SHP77 treated with DMSO at 0.1 percent for 48 hours (cell line): Measurements from ENCODE around the gene PDE11A.

Source experiments
- DNase-seq: peaks from one replicate; lab custom pipeline; 2025; lab: John Stamatoyannopoulos, UW

The PDE11A gene

GRCh38 chr2:177628831-177629230 lies 443.7 kb downstream of the PDE11A start:
- DNase-seq, result no peak

- peak; percentile 9 for DNase-seq
These were observed 446.6 kb downstream of the PDE11A start for GRCh38 chr2:177625744-177626650.

- no peak for DNase-seq
These were observed 450.1 kb downstream of the PDE11A start for GRCh38 chr2:177622521-177622920.

GRCh38 chr2:177619986-177620385 lies 452.6 kb downstream of the PDE11A start:
- no peak for DNase-seq

- DNase-seq, result no peak
These were observed 453.1 kb downstream of the PDE11A start for GRCh38 chr2:177619461-177619860.

- peak; percentile 73 for DNase-seq
These were observed 454.0 kb downstream of the PDE11A start for GRCh38 chr2:177618255-177619253.

- DNase-seq, result no peak
These were observed 454.7 kb downstream of the PDE11A start for GRCh38 chr2:177617849-177618248.

- no peak for DNase-seq
These were observed 455.8 kb downstream of the PDE11A start for GRCh38 chr2:177616731-177617130.

GRCh38 chr2:177616066-177616465 lies 456.5 kb downstream of the PDE11A start:
- DNase-seq, result no peak

GRCh38 chr2:177612659-177613058 lies 459.9 kb downstream of the PDE11A start:
- no peak for DNase-seq

GRCh38 chr2:177611310-177611886 lies 461.2 kb downstream of the PDE11A start:
- no peak for DNase-seq

GRCh38 chr2:177610813-177611212 lies 461.8 kb downstream of the PDE11A start:
- no peak for DNase-seq

GRCh38 chr2:177606636-177607035 lies 465.9 kb downstream of the PDE11A start:
- no peak for DNase-seq

- DNase-seq, result peak; percentile 4
These were observed 468.1 kb downstream of the PDE11A start for GRCh38 chr2:177604271-177605065.

- DNase-seq, result no peak
These were observed 468.8 kb downstream of the PDE11A start for GRCh38 chr2:177603768-177604167.

GRCh38 chr2:177603181-177603580 lies 469.4 kb downstream of the PDE11A start:
- no peak for DNase-seq

- no peak for DNase-seq
These were observed 469.9 kb downstream of the PDE11A start for GRCh38 chr2:177602611-177603164.

- no peak for DNase-seq
These were observed 471.7 kb downstream of the PDE11A start for GRCh38 chr2:177600917-177601316.

GRCh38 chr2:177599956-177600355 lies 472.6 kb downstream of the PDE11A start:
- no peak for DNase-seq

GRCh38 chr2:177599139-177599688 lies 473.4 kb downstream of the PDE11A start:
- no peak for DNase-seq
